Right lobe of liver (tissue), 6 donors: ENCODE results near the gene UBE2R2. TPM values are rescaled to one million over a fixed set of nuclear protein-coding genes. Genes with fewer than 3 reads are reported as not detected.

ENCODE experiments used
- ATAC-seq, 4 donors: fragments of 200-7000 bp; cut with Tn5 transposase; one replicate each; pipeline ENCODE4 v1.9.1; 2020; ENCODE audit warnings: mild to moderate bottlenecking in 4 of 4, moderate library complexity in 4 of 4
- DNase-seq, 3 donors: peaks; one replicate each; pipeline ENCODE4 v3.0.0-alpha.2; 2020
- H3K27ac ChIP-seq, 3 donors: fragments of 200-600 bp; one replicate each; pipeline ENCODE4 v1.8.0; 2022
- H3K27me3 ChIP-seq, 2 donors: fragments of 200-600 bp; one replicate each; pipeline ENCODE4 v1.8.0; 2022
- H3K36me3 ChIP-seq, 4 donors: fragments of 200-600 bp; sonication (generic) in 1 of 4; one replicate each; pipeline versions ENCODE4 v1.5.1 to v1.8.0; 2017 to 2022; ENCODE audit warnings: control low read depth in 1 of 4
- H3K4me1 ChIP-seq, 4 donors: fragments of 200-600 bp; sonication (generic) in 1 of 4; one replicate each; pipeline versions ENCODE4 v1.5.1 to v1.8.0; 2017 to 2022; ENCODE audit warnings: control low read depth in 1 of 4
- H3K4me3 ChIP-seq, 3 donors: fragments of 200-600 bp; one replicate each; pipeline ENCODE4 v1.8.0; 2022
- H3K9me3 ChIP-seq, 4 donors: fragments of 200-600 bp; sonication (generic) in 1 of 4; one replicate each; pipeline versions ENCODE4 v1.5.1 to v1.8.0; 2017 to 2022; ENCODE audit warnings: control low read depth in 1 of 4
- POLR2A ChIP-seq: fragments of 450-650 bp; IDR thresholded peaks from one replicate; pipeline ENCODE4 v1.6.1; 2017; ENCODE audit warnings: antibody characterized with exemption, mild to moderate bottlenecking
- WGBS: methylation state at CpG from one replicate; pipeline ENCODE4 v1.1.6; 2018; ENCODE audit warnings: low coverage, low lambda C conversion rate; ENCODE audit not compliant: insufficient coverage; ENCODE audit errors: missing lambda C conversion rate; 5-methylcytosine and 5-hydroxymethylcytosine counted together
- intact Hi-C, 2 donors: fragments of 100-400 bp; cut with DNase I; formaldehyde crosslinking; loops; one replicate each; pipeline versions ENCODE4 v1.11.2 to v1.14.1; 2022
- total RNA-seq, 6 experiments: library from RNA; depleted of rRNA in 2 of 6; stranded (reverse); fragments of >200 nt in 2 of 6; fragmentation: NEBNext Ultra II Directional in 3 of 6; extraction: Animal tissue kit (Norgen Biotek cat#: 25700) in 3 of 6; gene quantifications; one replicate each; pipeline versions ENCODE4 v1.1.0 to v1.2.4, GENCODE V29; 2016 to 2023
- TF ChIP-seq, protein P1 (sequence below), 4 donors: fragments of 200-600 bp in 3 of 4; fragments of 450-650 bp in 1 of 4; IDR thresholded peaks; one replicate each; pipeline versions ENCODE4 v1.5.1 to v1.8.0; 2016 to 2022; ENCODE audit warnings: antibody characterized with exemption in 4 of 4, mild to moderate bottlenecking in 2 of 4
- donor health status: DM: no; HTN: yes; CAD: no.
- donor health status: DM: no; HTN: no; CAD: no.
- donor health status: DM: no; HTN: no; CAD: no.
- donor health status: DM: no; HTN: yes; CAD: no.
- donor health status: DM: no; HTN: yes; CAD: no.

UBE2R2 gene
- total RNA-seq, 6 experiments from 2014 or later, result 21.1 to 27.4 (median 21.8) TPM

DNA sequence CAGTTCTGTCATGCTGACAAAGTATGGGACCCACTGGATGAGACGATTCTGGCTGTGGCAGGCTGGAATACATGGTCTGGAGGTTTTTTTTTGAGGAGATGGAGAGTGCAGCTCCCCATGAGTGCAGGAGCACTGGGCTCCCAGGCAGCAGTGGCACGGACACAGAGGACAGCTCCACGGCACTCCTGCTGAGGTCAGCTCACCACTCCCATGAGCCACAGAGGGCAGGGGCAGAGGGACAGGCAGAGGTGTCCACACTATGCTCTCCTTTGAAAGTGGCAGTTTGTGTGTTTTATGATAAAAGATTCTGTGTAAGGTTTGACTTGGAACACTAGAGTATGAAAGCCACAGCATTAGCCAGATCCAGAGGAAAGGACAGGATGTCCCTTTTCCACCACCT, 114.4 kb downstream of the UBE2R2 start:
- Histone ChIP-seq H3K4me1 (no peaks in the 10 kb centered on the region), H3K9me3 (no peaks in the 10 kb centered on the region), H3K27me3 (no peaks in the 10 kb centered on the region), H3K36me3 (peaks cover 0 to 59% (median 17%) of the 10 kb centered on the region in 4 donors), H3K27ac (no peak overlapping the region), H3K4me3 (no peak overlapping the region)
- ATAC-seq (peak; percentile 25 to 65 (median 35)), DNase-seq (no peak)
- intact Hi-C loops, result no loop called here
- WGBS, result 86% methylated on average over 1 of the region's 3 CpGs
- TF ChIP-seq, protein P1, sequence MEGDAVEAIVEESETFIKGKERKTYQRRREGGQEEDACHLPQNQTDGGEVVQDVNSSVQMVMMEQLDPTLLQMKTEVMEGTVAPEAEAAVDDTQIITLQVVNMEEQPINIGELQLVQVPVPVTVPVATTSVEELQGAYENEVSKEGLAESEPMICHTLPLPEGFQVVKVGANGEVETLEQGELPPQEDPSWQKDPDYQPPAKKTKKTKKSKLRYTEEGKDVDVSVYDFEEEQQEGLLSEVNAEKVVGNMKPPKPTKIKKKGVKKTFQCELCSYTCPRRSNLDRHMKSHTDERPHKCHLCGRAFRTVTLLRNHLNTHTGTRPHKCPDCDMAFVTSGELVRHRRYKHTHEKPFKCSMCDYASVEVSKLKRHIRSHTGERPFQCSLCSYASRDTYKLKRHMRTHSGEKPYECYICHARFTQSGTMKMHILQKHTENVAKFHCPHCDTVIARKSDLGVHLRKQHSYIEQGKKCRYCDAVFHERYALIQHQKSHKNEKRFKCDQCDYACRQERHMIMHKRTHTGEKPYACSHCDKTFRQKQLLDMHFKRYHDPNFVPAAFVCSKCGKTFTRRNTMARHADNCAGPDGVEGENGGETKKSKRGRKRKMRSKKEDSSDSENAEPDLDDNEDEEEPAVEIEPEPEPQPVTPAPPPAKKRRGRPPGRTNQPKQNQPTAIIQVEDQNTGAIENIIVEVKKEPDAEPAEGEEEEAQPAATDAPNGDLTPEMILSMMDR (IDR thresholded peaks at IDR 0.05), result no peak
- no peak for TF ChIP-seq POLR2A

DNA sequence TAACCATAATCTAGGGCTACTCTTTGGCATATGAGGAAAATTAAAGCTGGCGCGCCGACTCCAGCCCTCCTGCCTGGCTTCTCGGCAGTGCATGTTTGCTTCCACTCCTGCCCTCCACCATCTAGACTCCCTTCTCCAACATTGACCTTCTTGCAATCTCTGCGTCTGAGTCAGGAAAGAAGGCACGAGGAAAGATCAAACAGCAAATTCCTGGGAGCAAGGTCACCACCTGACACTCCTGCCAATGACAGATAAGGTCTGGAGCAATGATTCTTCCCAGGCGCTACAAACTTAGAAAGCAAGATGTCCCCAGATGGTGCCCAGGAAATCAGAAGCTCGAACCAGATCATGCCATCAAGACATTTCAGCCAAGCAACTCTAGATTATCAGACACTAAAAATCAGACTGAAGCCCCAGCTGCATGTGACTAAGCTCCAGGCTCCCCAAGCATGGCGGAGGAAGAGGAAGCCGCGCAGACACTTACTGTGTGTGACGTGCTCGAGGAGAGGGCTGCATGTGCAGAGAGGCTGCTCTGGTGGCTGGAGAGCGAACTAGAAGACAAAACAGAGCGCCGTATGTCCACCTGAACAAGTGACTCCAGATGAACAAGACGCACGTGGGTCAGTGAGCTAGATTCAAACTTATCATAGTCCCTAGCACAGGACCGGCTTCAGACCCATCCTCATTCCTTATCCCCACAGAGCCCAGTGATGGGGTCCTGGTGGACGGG, 115.3 kb downstream of the UBE2R2 start:
- Histone ChIP-seq H3K27ac (no peak overlapping the region), H3K4me3 (no peak overlapping the region), H3K27me3 (no peaks in the 10 kb centered on the region), H3K4me1 (no peaks in the 10 kb centered on the region), H3K36me3 (peaks cover 0 to 51% (median 14%) of the 10 kb centered on the region in 4 donors), H3K9me3 (no peaks in the 10 kb centered on the region)
- TF ChIP-seq, protein P1 (IDR thresholded peaks at IDR 0.05), result no peak
- no peak for TF ChIP-seq POLR2A
- ATAC-seq (peak in 1 of 4 donors; percentile 34), DNase-seq (no peak)
- intact Hi-C loops, result no loop called here
- WGBS, result 72% methylated on average over 9 of the region's 20 CpGs

DNA sequence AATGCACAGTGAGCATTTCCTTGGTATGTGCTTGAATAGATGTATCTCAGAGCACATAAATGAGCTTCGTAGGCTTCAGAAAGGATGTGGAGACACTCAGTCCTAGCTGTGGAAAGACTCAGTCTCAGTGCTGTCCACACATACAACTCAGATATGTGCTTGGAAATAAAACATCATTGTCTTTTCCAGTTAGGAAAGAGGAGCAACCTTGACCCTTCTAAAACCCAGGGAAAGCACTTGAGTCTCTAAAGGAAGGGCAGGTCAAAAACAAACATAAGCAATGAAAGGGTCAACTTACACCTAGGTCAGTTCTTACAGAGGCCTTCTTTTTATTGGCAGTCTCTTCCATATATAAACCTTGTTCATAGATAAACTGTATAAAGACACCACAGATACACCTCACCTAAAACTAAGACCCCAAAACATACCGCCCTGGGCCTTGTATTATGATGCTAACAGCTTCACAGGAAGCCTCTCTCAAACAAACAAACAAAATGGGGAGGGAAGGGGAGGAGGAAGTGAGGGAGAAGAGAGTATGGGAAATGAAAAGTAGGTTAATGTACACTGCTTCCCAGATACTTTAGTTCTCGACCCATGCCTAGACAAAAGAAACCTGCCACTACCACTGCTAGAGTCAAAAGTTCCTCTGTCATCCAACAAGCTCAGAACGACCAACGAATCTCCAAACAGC, 117.4 kb downstream of the UBE2R2 start:
- 86% methylated on average over 5 of the region's 5 CpGs for WGBS
- H3K9me3 ChIP-seq, result no peaks in the 10 kb centered on the region
- DNase-seq, result no peak
- no peak for ATAC-seq
- H3K4me3 ChIP-seq, result no peak overlapping the region
- H3K4me1 ChIP-seq, result no peaks in the 10 kb centered on the region
- H3K27me3 ChIP-seq, result no peaks in the 10 kb centered on the region
- intact Hi-C loops, result no loop called here
- H3K27ac ChIP-seq, result no peak overlapping the region
- peaks cover 0 to 36% (median 10%) of the 10 kb centered on the region in 4 donors for H3K36me3 ChIP-seq
- TF ChIP-seq, protein P1 (IDR thresholded peaks at IDR 0.05), result no peak
- no peak for TF ChIP-seq POLR2A

DNA sequence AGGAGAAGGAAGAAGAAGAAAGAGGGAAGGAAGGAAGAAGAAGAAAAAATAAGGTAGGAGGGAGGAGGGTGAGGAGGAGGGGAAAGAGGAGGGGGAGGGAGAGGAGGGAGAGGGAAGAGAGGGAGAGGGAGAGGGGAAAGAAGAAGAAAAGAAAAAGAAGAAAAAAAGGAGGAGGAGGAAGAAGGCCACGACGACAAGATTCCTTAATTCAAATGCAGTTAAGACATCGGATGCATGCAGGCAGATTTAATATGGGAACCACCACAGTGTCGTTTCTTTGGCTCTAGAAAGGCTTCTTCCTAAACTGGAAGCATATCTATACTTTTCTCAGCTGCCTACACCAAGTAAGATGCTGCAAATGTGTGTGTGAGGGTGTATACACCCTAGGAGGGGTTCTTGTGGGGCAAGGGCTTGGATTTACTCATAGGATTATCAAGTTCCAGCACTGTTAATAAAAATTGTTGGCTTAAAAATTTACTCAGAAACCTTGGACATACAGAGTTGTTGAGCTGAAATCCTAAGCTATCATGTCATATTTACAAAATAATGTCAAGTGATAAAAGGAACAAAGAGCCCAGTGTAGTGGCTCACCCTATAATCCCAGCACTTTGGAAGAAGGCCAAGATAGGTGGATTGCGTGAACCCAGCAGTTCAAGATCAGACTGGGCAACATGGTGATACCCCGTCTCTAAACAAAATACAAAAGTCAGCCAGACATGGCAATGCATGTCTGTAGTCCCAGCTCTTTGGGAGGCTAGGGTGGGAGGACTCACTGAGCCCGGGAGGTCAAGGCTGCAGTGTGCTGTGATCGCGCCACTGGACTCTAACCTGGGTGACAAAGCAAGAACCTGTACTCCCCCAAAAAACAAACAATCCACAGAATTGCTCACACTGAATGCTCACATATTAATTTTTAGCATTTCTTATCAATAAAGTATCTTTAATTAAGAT, 123.2 kb downstream of the UBE2R2 start:
- 58% methylated on average over 8 of the region's 9 CpGs for WGBS
- Histone ChIP-seq H3K36me3 (peaks cover 0 to 12% (median 2%) of the 10 kb centered on the region in 4 donors), H3K27me3 (no peaks in the 10 kb centered on the region), H3K4me3 (no peak overlapping the region), H3K4me1 (peaks cover 0 to 8% (median 0%) of the 10 kb centered on the region in 4 donors), H3K27ac (no peak overlapping the region), H3K9me3 (no peaks in the 10 kb centered on the region)
- DNase-seq, result no peak
- intact Hi-C loops, result no loop called here
- TF ChIP-seq, protein P1 (IDR thresholded peaks at IDR 0.05), result no peak
- no peak for TF ChIP-seq POLR2A
- ATAC-seq, result peak; percentile 37 to 86 (median 74)
